ENCODE results near the gene CCM2L. TPM values are rescaled to one million over a fixed set of nuclear protein-coding genes. Genes with fewer than 3 reads are reported as not detected.

Gene CCM2L
- total RNA-seq, 2 experiments from 2014 or later: 1.4 TPM; not detected in 1

DNA sequence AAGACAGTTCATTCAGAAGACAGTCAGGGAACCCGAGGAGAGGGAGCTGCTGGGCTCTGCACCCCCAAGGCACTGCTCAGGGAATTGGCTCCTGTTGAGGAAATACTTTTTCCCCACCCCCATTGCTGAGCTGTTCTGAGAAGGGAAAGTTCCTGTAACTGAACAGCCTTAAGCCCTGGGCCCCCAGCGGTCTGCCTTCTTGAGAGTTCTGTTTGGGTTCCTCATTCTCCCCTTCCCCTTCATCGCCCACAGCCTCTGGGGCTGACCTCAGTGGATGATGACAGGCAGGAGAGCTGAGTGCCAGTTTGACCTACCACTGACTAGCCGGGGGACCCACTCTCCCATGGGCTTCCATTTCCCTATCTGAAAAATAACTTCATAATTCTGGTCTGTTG is 52.5 kb downstream of the CCM2L start:
- BruUV-seq (replicated peaks): no TSS peak
- DNase-seq (ENCODE audit: low spot score): no peak
- TF ChIP-seq EZH2phosphoT487 (IDR thresholded peaks at IDR 0.05; ENCODE audit: borderline replicate concordance, low read depth, low read length): no peak
- TF ChIP-seq, protein P1, sequence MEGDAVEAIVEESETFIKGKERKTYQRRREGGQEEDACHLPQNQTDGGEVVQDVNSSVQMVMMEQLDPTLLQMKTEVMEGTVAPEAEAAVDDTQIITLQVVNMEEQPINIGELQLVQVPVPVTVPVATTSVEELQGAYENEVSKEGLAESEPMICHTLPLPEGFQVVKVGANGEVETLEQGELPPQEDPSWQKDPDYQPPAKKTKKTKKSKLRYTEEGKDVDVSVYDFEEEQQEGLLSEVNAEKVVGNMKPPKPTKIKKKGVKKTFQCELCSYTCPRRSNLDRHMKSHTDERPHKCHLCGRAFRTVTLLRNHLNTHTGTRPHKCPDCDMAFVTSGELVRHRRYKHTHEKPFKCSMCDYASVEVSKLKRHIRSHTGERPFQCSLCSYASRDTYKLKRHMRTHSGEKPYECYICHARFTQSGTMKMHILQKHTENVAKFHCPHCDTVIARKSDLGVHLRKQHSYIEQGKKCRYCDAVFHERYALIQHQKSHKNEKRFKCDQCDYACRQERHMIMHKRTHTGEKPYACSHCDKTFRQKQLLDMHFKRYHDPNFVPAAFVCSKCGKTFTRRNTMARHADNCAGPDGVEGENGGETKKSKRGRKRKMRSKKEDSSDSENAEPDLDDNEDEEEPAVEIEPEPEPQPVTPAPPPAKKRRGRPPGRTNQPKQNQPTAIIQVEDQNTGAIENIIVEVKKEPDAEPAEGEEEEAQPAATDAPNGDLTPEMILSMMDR (conservative IDR thresholded peaks at IDR 0.05; ENCODE audit: low read length): no peak
- H3K27ac ChIP-seq (ENCODE audit: low read depth, low read length, poor library complexity, severe bottlenecking): no peak overlapping the region
- no peak overlapping the region for H3K4me3 ChIP-seq (ENCODE audit: low read depth, low read length, poor library complexity, severe bottlenecking)
- intact Hi-C loops (cut with micrococcal nuclease; ENCODE audit: unreplicated experiment): no loop called here
- H3K9me3 ChIP-seq (ENCODE audit: low read length): no peaks in the 10 kb centered on the region
- CTCF ChIA-PET (ENCODE audit: unreplicated experiment): no interaction called here
- no peaks in the 10 kb centered on the region for H3K79me2 ChIP-seq (ENCODE audit: insufficient read depth, low read depth, low read length)
- no peak overlapping the region for H2AFZ ChIP-seq (ENCODE audit: low read length)
- POLR2A ChIA-PET: interaction anchor here (0.9 kb wide), 1 partner anchor 9 kb away, joined by 4 read pairs; no protein-coding TSS in a partner anchor
- H3K4me1 ChIP-seq (ENCODE audit: insufficient read depth, low read length, poor library complexity, severe bottlenecking): no peaks in the 10 kb centered on the region
- no peak overlapping the region for H3K4me2 ChIP-seq (ENCODE audit: low read length)
- no peaks in the 10 kb centered on the region for H4K20me1 ChIP-seq (ENCODE audit: insufficient read depth, low read length)
- no peaks in the 10 kb centered on the region for H3K36me3 ChIP-seq (ENCODE audit: insufficient read depth, low read length)
- no peaks in the 10 kb centered on the region for H3K9me2 ChIP-seq (ENCODE audit: insufficient read depth, low read length)

DNA sequence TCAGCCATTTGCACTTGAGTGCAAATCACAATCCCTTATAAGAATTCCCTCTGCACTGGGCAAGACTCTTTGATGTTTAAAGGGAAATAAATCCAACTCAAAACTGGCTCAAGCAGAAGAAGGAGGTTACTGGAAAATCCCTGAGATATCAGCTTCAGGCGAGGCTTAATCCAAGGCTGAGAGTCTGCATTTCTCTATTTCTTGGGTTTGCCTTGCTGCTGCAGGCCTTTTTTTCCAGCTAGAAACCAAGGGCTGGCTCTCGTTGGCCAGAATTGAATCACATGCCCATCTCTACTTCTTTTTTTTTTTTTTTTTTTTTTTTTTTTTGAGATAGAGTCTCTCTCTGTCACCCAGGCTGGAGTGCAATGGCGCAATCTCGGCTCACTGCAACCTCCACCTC is 53.5 kb downstream of the CCM2L start:
- Histone ChIP-seq H2AFZ (ENCODE audit: low read length) (no peak overlapping the region), H3K9me2 (ENCODE audit: insufficient read depth, low read length) (no peaks in the 10 kb centered on the region), H4K20me1 (ENCODE audit: insufficient read depth, low read length) (no peaks in the 10 kb centered on the region), H3K27ac (ENCODE audit: low read depth, low read length, poor library complexity, severe bottlenecking) (no peak overlapping the region), H3K4me2 (ENCODE audit: low read length) (no peak overlapping the region), H3K4me3 (ENCODE audit: low read depth, low read length, poor library complexity, severe bottlenecking) (no peak overlapping the region), H3K4me1 (ENCODE audit: insufficient read depth, low read length, poor library complexity, severe bottlenecking) (peaks cover 3% of the 10 kb centered on the region), H3K79me2 (ENCODE audit: insufficient read depth, low read depth, low read length) (no peaks in the 10 kb centered on the region), H3K36me3 (ENCODE audit: insufficient read depth, low read length) (no peaks in the 10 kb centered on the region), H3K9me3 (ENCODE audit: low read length) (no peaks in the 10 kb centered on the region)
- TF ChIP-seq, protein P1 (conservative IDR thresholded peaks at IDR 0.05; ENCODE audit: low read length): no peak
- no peak for TF ChIP-seq EZH2phosphoT487 (IDR thresholded peaks at IDR 0.05; ENCODE audit: borderline replicate concordance, low read depth, low read length)
- intact Hi-C loops (cut with micrococcal nuclease; ENCODE audit: unreplicated experiment): no loop called here
- no peak for DNase-seq (ENCODE audit: low spot score)
- POLR2A ChIA-PET: no interaction called here
- BruUV-seq (replicated peaks): no TSS peak
- CTCF ChIA-PET (ENCODE audit: unreplicated experiment): no interaction called here

DNA sequence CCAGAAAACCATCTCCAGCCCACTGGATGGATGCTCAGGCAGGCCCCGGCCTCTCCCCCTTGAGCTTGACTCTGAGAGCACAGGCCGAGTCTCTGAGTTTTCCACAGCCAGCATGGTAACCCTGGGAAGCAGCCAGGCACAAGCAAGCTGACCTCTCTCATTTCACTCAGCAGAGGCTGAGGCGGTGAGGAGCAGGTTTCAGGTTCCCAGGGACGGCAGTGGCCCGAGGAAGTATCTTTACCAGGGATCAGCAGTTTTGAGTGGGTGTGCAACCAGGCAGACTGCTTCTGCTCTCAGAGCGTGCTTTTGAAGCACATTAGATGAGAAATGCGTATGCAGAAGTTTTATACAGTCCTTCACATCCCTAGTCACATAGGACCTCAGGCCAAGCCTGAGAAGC is 54.4 kb downstream of the CCM2L start:
- Histone ChIP-seq H3K4me3 (ENCODE audit: low read depth, low read length, poor library complexity, severe bottlenecking) (no peak overlapping the region), H2AFZ (ENCODE audit: low read length) (no peak overlapping the region), H3K79me2 (ENCODE audit: insufficient read depth, low read depth, low read length) (no peaks in the 10 kb centered on the region), H3K36me3 (ENCODE audit: insufficient read depth, low read length) (no peaks in the 10 kb centered on the region), H3K27ac (ENCODE audit: low read depth, low read length, poor library complexity, severe bottlenecking) (no peak overlapping the region), H3K9me3 (ENCODE audit: low read length) (no peaks in the 10 kb centered on the region), H3K9me2 (ENCODE audit: insufficient read depth, low read length) (no peaks in the 10 kb centered on the region), H3K4me1 (ENCODE audit: insufficient read depth, low read length, poor library complexity, severe bottlenecking) (peaks cover 10% of the 10 kb centered on the region), H4K20me1 (ENCODE audit: insufficient read depth, low read length) (no peaks in the 10 kb centered on the region), H3K4me2 (ENCODE audit: low read length) (no peak overlapping the region)
- BruUV-seq (replicated peaks): no TSS peak
- CTCF ChIA-PET (ENCODE audit: unreplicated experiment): no interaction called here
- DNase-seq (ENCODE audit: low spot score): no peak
- TF ChIP-seq, protein P1 (conservative IDR thresholded peaks at IDR 0.05; ENCODE audit: low read length): no peak
- TF ChIP-seq EZH2phosphoT487 (IDR thresholded peaks at IDR 0.05; ENCODE audit: borderline replicate concordance, low read depth, low read length): no peak
- POLR2A ChIA-PET: interaction anchor here (0.6 to 1.1 kb wide), 2 partner anchors 16 to 24 kb away, joined by 5 to 7 read pairs; no protein-coding TSS in a partner anchor
- intact Hi-C loops (cut with micrococcal nuclease; ENCODE audit: unreplicated experiment): no loop called here

Measured in OCI-LY7 (cell line).